Stimulated activated CD4-positive, alpha-beta T cell treated with anti-CD3 and anti-CD28 coated beads, Interleukin-12 subunit alpha, Interleukin-12 subunit beta, amount 100 ng/mL, for 24 hours (primary cell): ENCODE measurements around the gene FIZ1.

Experiments
- DNase-seq, 2 experiments: peaks; one replicate each; pipeline ENCODE4 v3.0.0-alpha.2; 2020; ENCODE audit warnings: low read depth in 2 of 2

The FIZ1 gene, protein sequence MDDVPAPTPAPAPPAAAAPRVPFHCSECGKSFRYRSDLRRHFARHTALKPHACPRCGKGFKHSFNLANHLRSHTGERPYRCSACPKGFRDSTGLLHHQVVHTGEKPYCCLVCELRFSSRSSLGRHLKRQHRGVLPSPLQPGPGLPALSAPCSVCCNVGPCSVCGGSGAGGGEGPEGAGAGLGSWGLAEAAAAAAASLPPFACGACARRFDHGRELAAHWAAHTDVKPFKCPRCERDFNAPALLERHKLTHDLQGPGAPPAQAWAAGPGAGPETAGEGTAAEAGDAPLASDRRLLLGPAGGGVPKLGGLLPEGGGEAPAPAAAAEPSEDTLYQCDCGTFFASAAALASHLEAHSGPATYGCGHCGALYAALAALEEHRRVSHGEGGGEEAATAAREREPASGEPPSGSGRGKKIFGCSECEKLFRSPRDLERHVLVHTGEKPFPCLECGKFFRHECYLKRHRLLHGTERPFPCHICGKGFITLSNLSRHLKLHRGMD

GRCh38 chr19:55599468-55599841 lies at the start of gene FIZ1:
FIZ1 (minus strand) TSS chr19:55599517; CDS start chr19:55597865, 1,652 bp downstream.
- peak; percentile 94 to 96 for DNase-seq

DNA sequence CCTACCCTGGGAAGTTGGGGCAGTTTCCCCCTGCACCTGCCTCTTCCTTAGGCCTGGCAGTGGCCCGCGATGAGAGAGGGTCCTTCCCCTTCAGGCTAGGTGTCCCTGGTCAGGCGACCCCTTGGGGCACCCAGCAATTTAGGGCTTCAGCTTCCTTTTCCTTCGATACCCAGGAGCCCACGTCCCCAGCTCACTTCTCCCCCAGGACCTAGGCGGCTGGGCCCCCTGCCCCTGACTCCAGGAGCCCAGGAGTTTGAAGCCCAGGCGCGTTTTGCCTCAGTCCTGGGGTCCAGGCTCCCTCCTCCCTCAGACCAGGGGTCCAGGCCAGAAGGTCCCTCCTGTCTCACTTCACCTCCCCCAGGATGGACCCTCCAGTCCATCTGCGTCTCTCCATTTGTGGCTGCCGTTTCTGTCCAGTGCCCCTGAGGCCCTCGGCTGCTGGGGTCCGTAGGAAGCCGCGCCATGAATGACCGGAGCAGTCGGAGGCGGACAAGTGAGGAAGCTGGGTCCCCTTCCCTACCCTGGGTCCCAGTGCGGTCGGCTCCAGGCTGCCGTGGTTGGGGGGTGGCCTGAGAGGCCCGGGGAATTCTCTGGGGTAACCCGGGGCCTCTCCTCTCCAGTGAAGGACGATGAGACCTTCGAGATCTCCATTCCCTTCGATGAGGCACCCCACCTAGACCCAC lies 49.4 kb upstream of the FIZ1 start:
- no peak for DNase-seq

- DNase-seq, result no peak
Observed at GRCh38 chr19:55647732-55648584, 48.6 kb upstream of the FIZ1 start, which contains the start of gene CCDC106. CCDC106 (plus strand) TSS chr19:55648212; CDS start chr19:55649047, 835 bp downstream.

DNA sequence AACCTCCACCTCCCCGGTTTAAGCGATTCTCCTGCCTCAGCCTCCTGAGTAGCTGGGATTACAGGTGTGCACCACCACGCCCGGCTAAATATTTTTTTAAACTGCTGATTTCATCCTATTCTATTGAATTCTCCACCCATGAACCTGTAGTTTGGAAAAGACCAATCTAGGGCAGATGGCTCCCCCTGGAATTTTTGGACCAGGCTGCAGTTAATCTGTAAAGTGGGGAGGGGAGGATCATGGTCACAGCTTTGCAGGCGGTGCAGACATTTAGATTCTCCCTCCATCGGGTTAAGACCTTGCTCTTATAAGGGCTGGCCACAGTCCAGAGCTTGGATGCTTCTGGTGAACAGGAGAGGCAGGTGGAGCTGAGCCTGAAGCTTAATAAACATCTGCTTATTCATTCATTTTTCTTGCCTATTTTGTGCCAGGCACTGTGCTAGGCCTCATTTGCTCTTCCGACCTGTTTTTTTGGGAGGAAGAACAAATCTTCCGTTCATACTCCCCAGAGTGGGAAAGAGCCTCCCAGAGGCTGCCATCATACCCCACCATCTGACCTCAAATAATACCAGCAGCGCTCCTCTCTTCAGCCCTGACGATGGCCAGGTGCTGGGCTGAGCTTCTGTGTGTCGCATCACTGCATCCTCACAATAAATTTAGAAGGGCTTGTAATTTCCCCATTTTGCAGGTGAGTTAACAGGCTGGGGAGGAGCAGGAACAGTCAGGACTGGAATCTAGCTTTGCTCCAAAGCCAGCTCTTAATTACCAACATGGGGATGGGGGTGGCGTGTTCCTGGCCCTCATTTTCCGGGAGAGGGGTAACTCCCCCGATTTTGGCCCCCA lies 47.8 kb upstream of the FIZ1 start:
- DNase-seq, result no peak

GRCh38 chr19:55645512-55645881 lies 46.2 kb upstream of the FIZ1 start:
- no peak for DNase-seq

- DNase-seq, result no peak
Observed at GRCh38 chr19:55644842-55645511, 45.7 kb upstream of the FIZ1 start.

DNA sequence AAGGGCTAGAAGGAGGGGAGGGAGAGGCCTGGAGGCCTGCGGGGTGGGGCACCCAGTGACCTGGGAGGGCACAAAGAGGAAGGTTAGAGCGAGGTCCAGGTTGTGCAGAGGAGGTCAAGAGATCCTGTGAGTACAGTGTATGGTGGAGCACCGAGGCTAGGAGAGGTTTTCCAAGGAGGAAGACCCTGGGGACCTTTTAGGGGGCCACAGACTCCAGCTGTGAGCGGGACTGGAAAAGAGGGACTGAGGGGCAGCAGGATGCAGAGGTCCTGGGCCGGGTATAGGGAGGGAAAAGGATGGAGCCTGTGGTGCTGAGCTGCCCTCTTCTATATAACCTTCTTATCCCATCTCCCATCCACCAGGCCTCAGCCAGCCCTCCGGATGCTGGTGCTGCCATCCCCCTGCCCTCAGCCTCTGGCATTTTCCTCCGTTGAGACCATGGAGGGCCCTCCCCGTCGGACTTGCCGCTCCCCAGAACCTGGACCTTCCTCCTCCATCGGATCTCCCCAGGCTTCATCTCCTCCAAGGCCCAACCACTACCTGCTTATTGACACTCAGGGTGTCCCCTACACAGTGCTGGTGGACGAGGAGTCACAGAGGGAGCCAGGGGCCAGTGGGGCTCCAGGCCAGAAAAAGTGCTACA lies 45.0 kb upstream of the FIZ1 start:
- DNase-seq, result no peak

DNA sequence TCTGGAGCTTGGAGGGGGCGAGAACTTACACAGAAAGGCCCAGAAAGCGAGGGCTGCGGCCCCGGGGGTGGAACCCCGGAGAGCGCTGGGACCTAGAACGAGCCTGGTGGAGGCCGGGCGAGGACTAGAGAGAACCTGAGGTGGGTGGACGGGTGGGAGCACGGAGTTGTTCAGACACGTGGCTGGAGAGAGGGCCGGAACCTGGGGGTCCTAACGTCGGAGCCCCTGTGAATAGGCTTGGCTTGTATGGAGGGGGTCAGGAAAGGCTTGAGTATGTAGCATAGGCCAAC lies 44.5 kb upstream of the FIZ1 start:
- no peak for DNase-seq

DNA sequence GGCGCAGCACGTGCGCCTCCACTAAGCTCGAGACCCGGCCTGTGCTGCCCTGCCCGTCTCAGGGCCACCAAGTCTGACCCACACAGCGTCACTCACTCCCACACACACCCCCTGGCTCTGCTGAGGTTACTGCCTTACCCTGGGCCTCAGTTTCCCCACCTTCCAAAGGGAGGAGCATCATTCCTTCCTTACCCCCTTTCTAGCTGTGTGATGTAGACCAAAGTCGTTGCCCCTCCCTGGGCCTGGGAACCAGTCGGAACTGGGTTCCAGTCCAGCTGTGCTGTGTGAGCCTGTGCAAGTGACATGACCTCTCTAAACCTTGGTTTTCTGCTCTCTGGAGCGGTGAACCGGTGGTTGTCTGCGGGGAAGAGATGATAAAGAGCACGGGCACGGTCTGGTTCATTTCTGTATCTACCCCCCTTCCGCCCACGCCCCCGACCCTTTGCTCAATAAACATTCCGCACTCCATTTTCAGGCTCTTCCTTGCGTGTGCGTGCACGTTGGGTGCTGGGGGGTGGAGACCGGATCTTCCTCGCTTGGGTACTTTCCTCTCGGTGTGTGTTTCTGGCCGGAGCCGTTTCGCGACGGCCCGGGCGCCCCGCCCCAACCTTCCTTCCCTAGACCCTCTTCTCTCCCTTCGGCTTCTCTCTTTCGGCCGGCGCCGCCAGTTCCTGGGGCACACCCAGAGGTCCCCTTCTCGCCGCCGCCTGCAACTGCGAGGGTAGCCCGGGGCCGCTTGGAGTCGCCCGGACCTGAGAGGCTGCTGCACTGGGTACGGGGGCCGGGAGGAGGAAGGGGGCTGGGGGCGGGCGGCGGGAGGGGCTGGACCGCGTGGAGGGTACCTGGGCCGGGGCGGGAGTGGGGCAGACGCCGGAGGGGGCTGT lies 43.9 kb upstream of the FIZ1 start, which contains the start of gene ZNF581:
Gene ZNF581 (plus strand): TSS at position 647 of the 884 bp plus-strand sequence. CDS start 923 bp downstream, outside the sequence.
- peak; percentile 64 to 76 for DNase-seq

GRCh38 chr19:55642153-55643002 lies 43.1 kb upstream of the FIZ1 start:
- DNase-seq, result peak in 1 of 2 experiments; percentile 31

DNA sequence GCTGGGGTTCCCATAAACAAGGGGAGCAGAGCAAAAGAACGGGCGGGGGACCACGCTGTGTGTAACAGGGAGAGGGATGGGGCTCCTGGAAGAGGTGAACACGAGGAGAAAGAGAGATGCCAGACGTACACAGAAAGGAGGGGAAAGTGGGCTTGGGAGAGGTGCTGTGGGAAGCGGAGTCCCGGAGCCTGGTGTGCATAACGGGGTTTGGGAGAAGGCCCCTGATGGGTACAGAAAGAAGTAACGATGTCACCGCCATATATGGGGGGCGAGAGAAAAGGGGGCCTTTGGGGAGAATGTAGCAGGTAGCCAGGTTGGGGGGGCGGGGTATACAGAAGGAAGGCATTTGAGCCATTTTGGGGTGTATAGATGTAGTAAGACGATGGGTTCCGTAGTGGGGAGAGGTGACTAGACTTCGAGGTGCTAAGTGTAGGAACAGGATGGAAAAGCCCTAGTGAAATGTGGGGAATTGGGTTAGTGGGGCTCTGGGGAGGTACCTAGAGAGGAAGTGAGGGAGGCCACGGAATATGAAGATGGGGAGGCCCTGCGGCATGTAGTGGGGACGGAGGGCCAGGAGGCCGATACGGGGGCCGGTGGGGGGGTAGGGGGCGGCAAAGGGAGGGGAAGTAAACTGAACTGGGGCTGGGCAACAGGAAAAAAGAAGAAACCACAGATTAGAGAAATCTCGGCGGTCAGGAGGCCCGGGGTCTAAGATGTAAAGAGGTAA lies 42.3 kb upstream of the FIZ1 start:
- no peak for DNase-seq

- DNase-seq, result peak in 1 of 2 experiments; percentile 64
Observed at GRCh38 chr19:55640577-55641425, 41.5 kb upstream of the FIZ1 start, which contains the start of gene ZNF580. ZNF580 (plus strand) TSS chr19:55641002; CDS start chr19:55642509, 1,507 bp downstream.

DNA sequence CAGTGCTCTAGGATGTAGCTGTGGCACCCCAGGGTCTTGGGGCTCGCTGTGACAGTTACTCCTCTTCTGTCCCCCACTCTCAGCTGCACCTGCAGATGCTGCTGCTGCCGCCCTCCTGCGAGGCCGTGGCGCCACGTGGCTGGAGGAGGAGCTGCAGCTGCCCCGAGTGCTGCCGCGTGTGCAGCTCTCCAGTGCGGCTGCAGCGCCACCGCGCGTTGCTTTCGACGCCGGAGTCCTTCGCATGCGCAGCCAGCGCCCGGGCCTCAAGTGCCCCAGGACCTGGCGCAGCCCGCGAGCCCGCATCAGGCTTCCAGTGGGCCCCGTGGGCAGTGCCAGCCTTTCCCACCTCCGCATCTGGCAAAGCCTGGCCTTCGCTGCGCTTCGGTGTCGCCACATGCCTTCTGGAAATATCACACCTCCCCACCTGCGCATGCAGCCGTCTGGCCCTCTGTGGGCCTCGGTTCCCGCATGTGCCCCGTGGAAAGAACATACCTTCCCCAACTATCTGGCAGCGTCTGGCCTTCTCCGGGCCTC lies 40.8 kb upstream of the FIZ1 start:
- peak in 1 of 2 experiments; percentile 46 for DNase-seq

DNA sequence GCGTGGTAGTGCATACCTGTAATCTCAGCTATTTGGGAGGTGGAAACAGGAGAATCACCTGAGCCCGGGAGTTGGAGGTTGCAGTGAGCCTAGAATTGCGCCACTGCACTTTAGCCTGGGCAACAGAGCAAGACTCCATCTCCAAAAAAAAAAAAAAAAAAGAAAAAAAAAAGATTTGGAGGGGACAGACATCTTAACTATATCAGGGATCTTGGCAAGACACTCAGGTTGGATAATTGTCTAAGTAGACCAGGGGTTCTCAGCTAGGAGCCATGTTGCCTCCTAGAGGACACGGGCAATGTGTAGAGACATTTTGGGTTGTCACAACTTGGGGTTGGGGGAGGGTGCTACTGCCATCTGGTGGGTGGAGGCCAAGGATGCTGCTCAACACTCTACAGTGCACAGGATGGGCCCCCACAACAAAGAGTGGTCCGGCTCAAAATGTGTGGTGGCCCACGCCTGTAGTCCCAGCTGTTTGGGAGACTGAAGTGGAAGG lies 39.6 kb upstream of the FIZ1 start:
- DNase-seq, result peak in 1 of 2 experiments; percentile 55

GRCh38 chr19:55637534-55637933 lies 38.2 kb upstream of the FIZ1 start:
- DNase-seq, result no peak

- no peak for DNase-seq
Observed at GRCh38 chr19:55636723-55637122, 37.4 kb upstream of the FIZ1 start.
